PC-3 (cell line): Measurements from ENCODE around the gene DCLRE1B. TPM values are rescaled to one million over a fixed set of nuclear protein-coding genes. Genes with fewer than 3 reads are reported as not detected.

Source experiments
- ATAC-seq: fragments of 200-7000 bp; cut with Tn5 transposase; 2 replicates; pipeline ENCODE4 v1.9.1; 2020; ENCODE audit warnings: mild to moderate bottlenecking, moderate library complexity
- BruUV-seq: library from RNA; stranded (reverse); fragments of 400-500 nt; replicated peaks from 2 replicates; lab custom pipeline; 2021; lab: Mats Ljungman, UMichigan
- CTCF ChIA-PET: fragments of 300-600 bp; sonication (Branson Sonifier 250); formaldehyde crosslinking; loops from one replicate; lab custom pipeline; 2022; ENCODE audit warnings: antibody characterized with exemption; lab: Charles Lee
- POLR2A ChIA-PET: fragments of 300-600 bp; sonication (Branson Sonifier 250); formaldehyde crosslinking; loops from one replicate; lab custom pipeline; 2022; ENCODE audit warnings: antibody characterized with exemption; ENCODE audit not compliant: unreplicated experiment; lab: Charles Lee
- DNase-seq: peaks from one replicate; pipeline ENCODE4 v3.0.0-alpha.2; 2015
- H2AFZ ChIP-seq: fragments of 300-600 bp; sonication (generic); 2 replicates; pipeline ENCODE4 v1.6.0; 2016; ENCODE audit warnings: antibody characterized with exemption, low read length
- H3F3A ChIP-seq: fragments of 300-600 bp; sonication (generic); one replicate; pipeline ENCODE4 v1.6.0; 2017; ENCODE audit warnings: antibody characterized with exemption, low read length, control low read depth, mild to moderate bottlenecking; ENCODE audit not compliant: unreplicated experiment
- H3K27ac ChIP-seq: fragments of 300-600 bp; sonication (generic); 2 replicates; pipeline ENCODE4 v1.5.1; 2016; ENCODE audit warnings: mild to moderate bottlenecking, low read length
- H3K27me3 ChIP-seq: fragments of 300-600 bp; sonication (generic); 2 replicates; pipeline ENCODE4 v1.6.1; 2016; ENCODE audit warnings: low read length, mixed read lengths
- H3K36me3 ChIP-seq: fragments of 300-600 bp; sonication (generic); 2 replicates; pipeline ENCODE4 v1.6.1; 2016; ENCODE audit warnings: low read depth, mixed run types, low read length, mixed read lengths
- H3K4me1 ChIP-seq: fragments of 300-600 bp; sonication (generic); 2 replicates; pipeline ENCODE4 v1.5.1; 2016; ENCODE audit warnings: low read length; ENCODE audit not compliant: insufficient read depth
- H3K4me2 ChIP-seq: fragments of 300-600 bp; sonication (generic); 2 replicates; pipeline ENCODE4 v1.6.0; 2016; ENCODE audit warnings: low read length
- H3K4me3 ChIP-seq: fragments of 300-600 bp; sonication (generic); 2 replicates; pipeline ENCODE4 v1.5.1; 2016; ENCODE audit warnings: mild to moderate bottlenecking, low read length, mixed read lengths
- H3K79me2 ChIP-seq: fragments of 300-600 bp; sonication (generic); 2 replicates; pipeline ENCODE4 v1.6.1; 2017; ENCODE audit warnings: low read length, mixed read lengths
- H3K9ac ChIP-seq: fragments of 300-600 bp; sonication (generic); 2 replicates; pipeline ENCODE4 v1.6.0; 2016; ENCODE audit warnings: mild to moderate bottlenecking, low read length
- H3K9me2 ChIP-seq: fragments of 300-600 bp; sonication (generic); replicated peaks from 2 replicates; pipeline ENCODE4 v1.6.1; 2016; ENCODE audit warnings: mixed run types, low read length, mixed read lengths
- H3K9me3 ChIP-seq: fragments of 300-600 bp; sonication (generic); 2 replicates; pipeline ENCODE4 v1.6.1; 2016; ENCODE audit warnings: low read length, mixed read lengths
- H4K20me1 ChIP-seq: fragments of 300-600 bp; sonication (generic); 2 replicates; pipeline ENCODE4 v1.6.1; 2016; ENCODE audit warnings: low read length, mixed read lengths
- CTCF ChIP-seq: fragments of 300-600 bp; sonication (generic); conservative IDR thresholded peaks from 2 replicates; pipeline ENCODE4 v1.5.1; 2017; ENCODE audit warnings: antibody characterized with exemption, low read depth, mild to moderate bottlenecking, low read length
- EZH2 ChIP-seq: fragments of 300-600 bp; sonication (generic); IDR thresholded peaks from one replicate; pipeline ENCODE4 v1.6.1; 2017; ENCODE audit warnings: antibody characterized with exemption, mild to moderate bottlenecking, low read length; ENCODE audit not compliant: unreplicated experiment
- EZH2phosphoT487 ChIP-seq: fragments of 300-600 bp; sonication (generic); IDR thresholded peaks from 2 replicates; pipeline ENCODE4 v1.6.1; 2018; ENCODE audit warnings: mild to moderate bottlenecking, antibody characterized with exemption, low read length, borderline replicate concordance
- intact Hi-C: fragments of 100-400 bp; cut with micrococcal nuclease; formaldehyde crosslinking; loops from 2 replicates; pipeline ENCODE4 v1.9.0; 2023
- total RNA-seq: library from RNA; depleted of rRNA; stranded (reverse); fragments of >200 nt; gene quantifications from 2 replicates; pipeline ENCODE4 v1.2.3, GENCODE V29; 2014

Gene DCLRE1B
- total RNA-seq, 1 experiment from 2014 or later = 12.6 TPM

- no peak for ATAC-seq
- ChIA-PET CTCF (no interaction called here), POLR2A (no interaction called here)
- H3K27me3 ChIP-seq = no peaks in the 10 kb centered on the region
- DNase-seq = no peak
- H3F3A ChIP-seq = no peaks in the 10 kb centered on the region
- no peak overlapping the region for H3K4me2 ChIP-seq
- H3K9me2 ChIP-seq = no peaks in the 10 kb centered on the region
- BruUV-seq = no TSS peak
- H3K79me2 ChIP-seq = no peaks in the 10 kb centered on the region
- H3K9me3 ChIP-seq = no peaks in the 10 kb centered on the region
- no peak overlapping the region for H2AFZ ChIP-seq
- H3K4me1 ChIP-seq = no peaks in the 10 kb centered on the region
- peaks cover 8% of the 10 kb centered on the region; the same call in 1 of the 2 replicates for H3K36me3 ChIP-seq
- H3K4me3 ChIP-seq = no peak overlapping the region
- TF ChIP-seq CTCF (no peak), EZH2phosphoT487 (no peak), EZH2 (no peak)
- intact Hi-C loops = no loop called here
- H3K27ac ChIP-seq = no peak overlapping the region
- no peaks in the 10 kb centered on the region for H4K20me1 ChIP-seq
- H3K9ac ChIP-seq = no peak overlapping the region
Observed at GRCh38 chr1:113890816-113891215, 14.3 kb upstream of the DCLRE1B start.

- intact Hi-C loops = no loop called here
- no peaks in the 10 kb centered on the region for H3F3A ChIP-seq
- TF ChIP-seq CTCF (no peak), EZH2 (no peak), EZH2phosphoT487 (no peak)
- no peak overlapping the region for H3K9ac ChIP-seq
- no peak overlapping the region for H3K4me2 ChIP-seq
- H3K4me3 ChIP-seq = no peak overlapping the region
- H3K36me3 ChIP-seq = peaks cover 13% of the 10 kb centered on the region
- BruUV-seq = no TSS peak
- ATAC-seq = no peak
- H3K9me2 ChIP-seq = no peaks in the 10 kb centered on the region
- no peaks in the 10 kb centered on the region for H3K79me2 ChIP-seq
- no peak for DNase-seq
- H3K9me3 ChIP-seq = no peaks in the 10 kb centered on the region
- CTCF ChIA-PET = no interaction called here
- no peaks in the 10 kb centered on the region for H3K4me1 ChIP-seq
- no peaks in the 10 kb centered on the region for H3K27me3 ChIP-seq
- H3K27ac ChIP-seq = no peak overlapping the region
- H4K20me1 ChIP-seq = no peaks in the 10 kb centered on the region
- POLR2A ChIA-PET = interaction anchor here (0.7 kb wide), 1 partner anchor 23 kb away, joined by 3 read pairs; no protein-coding TSS in a partner anchor
- no peak overlapping the region for H2AFZ ChIP-seq
Observed at GRCh38 chr1:113891631-113892220, 13.4 kb upstream of the DCLRE1B start.

GRCh38 chr1:113893267-113893666 lies 11.9 kb upstream of the DCLRE1B start:
- H2AFZ ChIP-seq = no peak overlapping the region
- H3K36me3 ChIP-seq = peaks cover 26% of the 10 kb centered on the region
- TF ChIP-seq EZH2 (no peak), CTCF (no peak), EZH2phosphoT487 (no peak)
- no peaks in the 10 kb centered on the region for H3K9me3 ChIP-seq
- H3F3A ChIP-seq = no peaks in the 10 kb centered on the region
- H3K79me2 ChIP-seq = no peaks in the 10 kb centered on the region
- H3K4me3 ChIP-seq = no peak overlapping the region
- no peaks in the 10 kb centered on the region for H3K9me2 ChIP-seq
- intact Hi-C loops = no loop called here
- H4K20me1 ChIP-seq = no peaks in the 10 kb centered on the region
- DNase-seq (no peak), ATAC-seq (no peak)
- no peaks in the 10 kb centered on the region for H3K27me3 ChIP-seq
- H3K4me2 ChIP-seq = no peak overlapping the region
- ChIA-PET CTCF (no interaction called here), POLR2A (no interaction called here)
- BruUV-seq = no TSS peak
- H3K4me1 ChIP-seq = no peaks in the 10 kb centered on the region
- no peak overlapping the region for H3K27ac ChIP-seq
- no peak overlapping the region for H3K9ac ChIP-seq
